HG02943 (cell line): Measurements from ENCODE around the gene TAB2.
"Not testable (repeated sequence)": the region's sequence is repeated elsewhere in the genome, so short reads cannot be mapped to it uniquely, and the experiment has no call there.

Experiments
- ATAC-seq: cut with Tn5 transposase; IDR thresholded peaks from one replicate; pipeline ENCODE4 v1.9.1; 2021; ENCODE audit warnings: mild to moderate bottlenecking, low read depth, moderate library complexity; ENCODE audit not compliant: unreplicated experiment

The TAB2 gene

GRCh38 chr6:149437212-149437611 lies 119.7 kb downstream of the TAB2 start:
- ATAC-seq: no peak

GRCh38 chr6:149438855-149439254 lies 121.3 kb downstream of the TAB2 start:
- no peak for ATAC-seq

GRCh38 chr6:149439626-149440025 lies 122.1 kb downstream of the TAB2 start:
- ATAC-seq: no peak

- no peak for ATAC-seq
These were observed 123.5 kb downstream of the TAB2 start for GRCh38 chr6:149440735-149441671.

- ATAC-seq: no peak
These were observed 124.2 kb downstream of the TAB2 start for GRCh38 chr6:149441740-149442139.

GRCh38 chr6:149443411-149444181 lies 126.1 kb downstream of the TAB2 start:
- no peak for ATAC-seq

- ATAC-seq: not testable (repeated sequence)
These were observed 127.0 kb downstream of the TAB2 start for GRCh38 chr6:149444360-149445094.

- no peak for ATAC-seq
These were observed 127.6 kb downstream of the TAB2 start for GRCh38 chr6:149445095-149445466.

- ATAC-seq: no peak
These were observed 128.1 kb downstream of the TAB2 start for GRCh38 chr6:149445573-149445972.

- ATAC-seq: no peak
These were observed 129.4 kb downstream of the TAB2 start for GRCh38 chr6:149446791-149447376.

- no peak for ATAC-seq
These were observed 131.4 kb downstream of the TAB2 start for GRCh38 chr6:149448821-149449453.

- ATAC-seq: no peak
These were observed 132.5 kb downstream of the TAB2 start for GRCh38 chr6:149449831-149450678.

- ATAC-seq: no peak
These were observed 133.3 kb downstream of the TAB2 start for GRCh38 chr6:149450679-149451375.

GRCh38 chr6:149451376-149452036 lies 134.0 kb downstream of the TAB2 start:
- no peak for ATAC-seq

GRCh38 chr6:149452037-149452939 lies 134.8 kb downstream of the TAB2 start:
- no peak for ATAC-seq

- ATAC-seq: no peak
These were observed 136.3 kb downstream of the TAB2 start for GRCh38 chr6:149453597-149454345.
